AG08395 (cell line): ENCODE results near the gene DNAH17.
A peak's percentile ranks its signal among the peaks of the same experiment; 100 is the strongest.

Source experiments
- DNase-seq: peaks from one replicate; pipeline ENCODE4 v3.0.0; 2012; ENCODE audit warnings: mixed read lengths, low spot score

DNAH17 gene

GRCh38 chr17:78390241-78391050 is 186.8 kb downstream of the DNAH17 start:
- DNase-seq, result peak; percentile 91

- DNase-seq, result no peak
Observed at GRCh38 chr17:78387977-78388941, 188.9 kb downstream of the DNAH17 start.

- DNase-seq, result no peak
Observed at GRCh38 chr17:78384479-78385175, 192.6 kb downstream of the DNAH17 start.

- peak; percentile 95 for DNase-seq
Observed at GRCh38 chr17:78383725-78384471, 193.3 kb downstream of the DNAH17 start.

- DNase-seq, result peak; percentile 22
Observed at GRCh38 chr17:78381601-78382232, 195.5 kb downstream of the DNAH17 start.

GRCh38 chr17:78380370-78380769 is 196.8 kb downstream of the DNAH17 start:
- no peak for DNase-seq

- DNase-seq, result peak; percentile 49
Observed at GRCh38 chr17:78379131-78379491, 198.1 kb downstream of the DNAH17 start.

- DNase-seq, result peak; percentile 74
Observed at GRCh38 chr17:78378225-78379130, 198.7 kb downstream of the DNAH17 start, which contains the start of gene PGS1. TSS of gene PGS1 (plus strand) at chr17:78378649. CDS start at chr17:78378666, 17 bp downstream.

GRCh38 chr17:78377858-78378224 is 199.4 kb downstream of the DNAH17 start:
- DNase-seq, result no peak

GRCh38 chr17:78376161-78376560 is 201.0 kb downstream of the DNAH17 start:
- no peak for DNase-seq

- DNase-seq, result peak; percentile 83
Observed at GRCh38 chr17:78375401-78376151, 201.6 kb downstream of the DNAH17 start.

- peak; percentile 62 for DNase-seq
Observed at GRCh38 chr17:78374631-78375274, 202.4 kb downstream of the DNAH17 start.

GRCh38 chr17:78374189-78374588 is 203.0 kb downstream of the DNAH17 start:
- DNase-seq, result no peak
